GM11168 (cell line): ENCODE measurements around the gene AOAH.
"Not testable (repeated sequence)": the region's sequence is repeated elsewhere in the genome, so short reads cannot be mapped to it uniquely, and the experiment has no call there.

Source experiments
- in situ Hi-C: fragments of 300-500 bp; cut with MboI; formaldehyde crosslinking; loops from one replicate; pipeline ENCODE4 v1.12.0; 2022; ENCODE audit warnings: low sequenced_read_pairs; ENCODE audit not compliant: unreplicated experiment

Gene AOAH

GRCh38 chr7:36490419-36490830, 233.9 kb downstream of the AOAH start:
- in situ Hi-C loops, result loop anchor here (25.0 kb wide), 1 partner anchor 172 kb away; no protein-coding TSS in a partner anchor

DNA sequence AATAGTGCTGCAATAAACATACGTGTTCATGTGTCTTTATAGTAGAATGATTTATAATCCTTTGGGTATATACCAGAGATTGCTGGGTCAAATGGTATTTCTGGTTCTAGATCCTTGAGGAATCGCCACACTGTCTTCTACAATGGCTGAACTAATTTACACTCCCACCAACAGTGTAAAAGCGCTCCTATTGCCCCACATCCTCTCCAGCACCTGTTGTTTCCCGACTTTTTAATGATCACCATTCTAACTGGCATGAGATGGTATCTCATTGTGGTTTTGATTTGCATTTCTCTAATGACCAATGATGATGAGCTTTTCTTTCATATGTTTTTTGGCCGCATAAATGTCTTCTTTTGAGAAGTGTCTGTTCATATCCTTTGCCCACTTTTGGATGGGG, 235.6 kb downstream of the AOAH start:
- in situ Hi-C loops, result loop anchor here (25.0 kb wide), 1 partner anchor 174 kb away; no protein-coding TSS in a partner anchor

- in situ Hi-C loops, result loop anchor here (25.0 kb wide), 1 partner anchor 174 kb away; no protein-coding TSS in a partner anchor
Measured at GRCh38 chr7:36487756-36488336, 236.4 kb downstream of the AOAH start.

DNA sequence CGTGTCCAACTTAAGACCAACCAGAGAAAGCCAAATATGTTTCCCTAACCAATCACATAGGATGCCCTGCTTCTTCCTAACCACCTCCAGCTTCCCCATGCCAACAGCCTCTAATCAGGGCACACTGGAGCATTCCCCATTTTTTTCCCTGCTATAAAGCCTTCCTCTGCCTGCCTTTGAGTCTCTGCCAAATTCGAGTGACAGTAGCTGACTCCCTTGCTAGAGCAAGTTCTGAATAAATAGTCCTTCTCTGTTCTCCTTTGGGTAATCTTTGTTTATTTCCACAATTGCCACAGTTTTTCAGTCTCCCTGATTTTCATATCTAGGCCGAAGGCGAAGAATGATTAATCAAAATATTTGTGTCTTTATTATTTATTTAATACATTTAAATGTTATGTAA, 238.0 kb downstream of the AOAH start:
- in situ Hi-C loops, result loop anchor here (25.0 kb wide), 1 partner anchor 176 kb away; no protein-coding TSS in a partner anchor

DNA sequence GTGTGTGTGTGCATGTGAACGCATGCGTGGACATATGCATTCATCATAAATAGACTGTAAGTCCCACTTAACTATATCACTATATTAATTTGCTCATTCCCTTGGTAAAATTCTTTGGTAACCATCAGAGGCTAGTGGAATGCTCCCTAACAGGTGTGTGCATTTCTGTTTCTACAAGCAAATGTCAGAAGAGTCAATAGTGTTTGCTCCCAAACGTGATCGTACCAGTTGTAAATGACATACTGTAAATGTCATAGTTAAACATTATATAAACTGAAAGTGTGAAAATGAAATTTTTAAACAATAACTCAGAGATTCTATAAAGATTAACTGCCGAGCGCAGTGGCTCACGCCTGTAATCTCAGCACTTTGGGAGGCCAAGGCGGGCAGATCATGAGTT, 240.0 kb downstream of the AOAH start:
- in situ Hi-C loops, result loop anchor here (25.0 kb wide), 1 partner anchor 178 kb away; no protein-coding TSS in a partner anchor

DNA sequence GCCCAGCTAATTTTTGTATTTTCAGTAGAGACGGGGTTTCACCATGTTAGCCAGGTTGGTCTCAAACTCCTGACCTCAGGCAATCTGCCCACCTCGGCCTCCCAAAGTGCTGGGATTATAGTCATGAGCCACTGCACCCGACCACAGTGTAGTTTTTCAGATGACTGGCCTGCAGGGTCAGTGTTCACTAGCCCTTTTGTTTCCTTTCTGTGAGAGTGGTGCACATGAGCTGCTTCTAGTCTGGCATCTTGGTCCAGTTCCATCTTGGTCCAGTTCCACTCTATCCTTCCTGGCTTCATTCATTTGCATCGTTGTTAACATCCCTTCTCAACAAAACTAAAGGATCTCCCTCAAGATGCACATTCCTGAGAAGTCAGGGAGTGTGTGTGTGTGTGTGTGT, 240.4 kb downstream of the AOAH start:
- in situ Hi-C loops, result loop anchor here (25.0 kb wide), 1 partner anchor 178 kb away; no protein-coding TSS in a partner anchor

DNA sequence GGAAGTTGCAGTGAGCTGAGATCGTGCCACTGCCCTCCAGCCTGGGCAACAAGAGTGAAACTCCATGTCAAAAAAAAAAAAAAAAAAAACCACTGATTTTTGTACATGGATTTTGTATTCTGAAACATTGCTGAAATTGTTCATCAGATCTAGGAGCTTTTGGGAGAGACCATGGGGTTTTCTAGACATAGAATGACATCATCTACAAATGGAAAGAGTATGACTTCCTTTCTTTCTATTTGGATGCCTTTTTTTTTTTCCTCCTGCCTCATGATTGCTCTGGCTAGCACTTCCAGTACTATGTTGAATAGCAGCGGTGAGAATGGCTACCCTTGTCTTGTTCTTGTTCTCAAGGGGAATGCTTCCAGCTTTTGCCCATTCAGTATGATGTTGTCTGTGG, 245.5 kb downstream of the AOAH start:
- in situ Hi-C loops, result loop anchor here (10.0 to 25.0 kb wide), 2 partner anchors 184 to 696 kb away; no protein-coding TSS in a partner anchor

GRCh38 chr7:36475381-36475780, 248.9 kb downstream of the AOAH start:
- in situ Hi-C loops, result loop anchor here (10.0 to 25.0 kb wide), 2 partner anchors 187 to 699 kb away; no protein-coding TSS in a partner anchor

GRCh38 chr7:36475011-36475342, 249.3 kb downstream of the AOAH start:
- in situ Hi-C loops, result loop anchor here (10.0 to 25.0 kb wide), 2 partner anchors 187 to 700 kb away; no protein-coding TSS in a partner anchor

GRCh38 chr7:36474283-36475010, 249.8 kb downstream of the AOAH start:
- in situ Hi-C loops, result loop anchor here (10.0 to 25.0 kb wide), 2 partner anchors 188 to 700 kb away; no protein-coding TSS in a partner anchor

- in situ Hi-C loops, result loop anchor here (10.0 kb wide), 1 partner anchor 701 kb away; no protein-coding TSS in a partner anchor
Measured at GRCh38 chr7:36473454-36474282, 250.6 kb downstream of the AOAH start.

DNA sequence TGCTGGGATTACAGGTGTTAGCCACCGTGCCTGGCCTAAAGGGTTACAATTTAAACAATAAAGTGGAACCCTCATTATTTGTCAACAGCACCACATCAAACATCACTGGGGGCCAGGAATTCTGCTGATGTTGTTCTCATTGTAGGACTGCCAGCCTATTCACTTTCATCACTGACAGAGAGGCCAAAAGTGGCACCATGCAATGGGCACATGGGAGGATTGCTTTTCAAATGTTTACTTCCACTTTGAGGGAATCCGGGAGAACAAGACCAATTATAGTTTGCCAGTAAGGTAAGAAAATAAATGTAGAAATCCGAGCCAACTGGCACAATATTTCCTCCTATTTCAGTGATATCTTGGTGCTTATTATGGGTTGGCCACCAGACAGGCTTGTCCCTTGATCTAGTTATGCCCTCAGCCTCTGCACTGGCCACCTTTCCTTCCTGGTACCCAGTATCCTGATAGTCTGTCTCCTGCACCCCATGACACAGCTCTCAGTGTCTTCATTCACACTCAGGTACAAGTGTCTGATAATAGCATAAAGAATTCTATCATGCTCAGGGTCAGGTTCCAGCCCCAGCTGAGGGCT, 252.1 kb downstream of the AOAH start:
- in situ Hi-C loops, result loop anchor here (10.0 kb wide), 1 partner anchor 703 kb away; no protein-coding TSS in a partner anchor

DNA sequence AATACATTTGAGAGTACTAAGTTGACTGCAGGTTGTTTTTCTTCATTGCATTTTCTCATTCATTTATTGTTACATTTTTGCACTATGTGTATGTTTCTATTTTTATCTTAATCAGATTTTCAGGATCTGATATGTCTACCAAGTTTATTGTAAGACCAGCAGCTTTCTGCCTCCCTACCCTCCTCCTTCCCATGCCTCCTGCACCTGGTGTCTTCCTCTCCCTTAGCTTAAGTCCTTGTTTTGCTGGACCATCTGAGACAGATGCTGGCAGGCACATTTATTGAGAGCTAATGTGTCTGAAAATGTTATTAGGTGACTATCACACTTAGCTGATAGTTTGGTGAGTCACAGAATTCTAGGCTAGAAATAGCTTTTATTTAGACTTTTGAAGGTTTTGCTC, 255.1 kb downstream of the AOAH start:
- in situ Hi-C loops, result no loop called here

DNA sequence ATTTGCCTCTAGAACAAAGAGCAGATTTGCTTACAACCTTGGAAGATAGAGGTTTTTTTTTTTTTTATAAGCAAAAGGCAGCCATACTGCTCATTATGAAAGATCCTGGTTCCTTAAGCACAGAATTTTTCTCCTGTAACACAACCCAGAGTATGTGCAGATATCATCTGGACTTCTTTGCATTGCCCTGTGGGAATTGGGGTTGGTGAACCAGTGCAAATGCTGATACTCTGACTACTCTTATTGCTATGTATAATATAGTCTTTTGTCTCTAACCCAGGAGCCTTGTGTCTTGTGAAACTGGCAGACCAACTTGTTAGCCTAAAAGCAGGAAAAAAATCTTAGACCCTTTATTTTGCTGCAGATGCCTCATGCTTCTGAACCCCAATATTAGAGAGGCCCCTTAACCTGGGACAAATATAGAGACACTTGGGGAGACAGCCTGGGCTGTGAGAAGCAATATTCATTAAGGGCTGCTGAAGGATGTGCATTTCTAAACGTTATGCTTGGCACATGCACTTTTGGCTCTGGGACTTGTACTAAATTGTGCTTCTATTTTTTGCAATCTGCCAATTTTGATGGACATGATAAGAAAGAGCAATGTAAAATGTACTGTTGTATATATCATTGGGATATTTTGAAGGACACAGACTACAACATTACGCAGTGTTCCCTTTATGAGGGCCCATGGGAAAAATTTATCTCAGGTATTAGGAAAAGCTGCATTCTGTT, 255.8 kb downstream of the AOAH start:
- in situ Hi-C loops, result no loop called here

DNA sequence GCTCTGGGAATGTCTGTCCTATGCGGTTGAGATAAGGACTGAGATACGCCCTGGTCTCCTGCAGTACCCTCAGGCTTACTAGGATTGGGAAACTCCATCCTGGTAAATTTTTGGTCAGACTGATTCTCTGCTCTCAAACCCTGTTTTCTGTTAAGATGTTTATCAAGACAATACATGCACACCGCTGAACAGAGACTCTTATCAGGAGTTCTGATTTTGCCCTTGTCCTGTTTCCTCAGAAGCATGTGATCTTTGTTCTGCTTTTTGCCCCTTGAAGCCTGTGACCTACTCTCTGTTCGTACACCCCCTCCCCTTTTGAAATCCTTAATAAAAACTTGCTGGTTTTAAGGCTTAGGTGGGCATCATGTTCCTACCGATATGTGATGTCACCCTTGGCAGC, 258.3 kb downstream of the AOAH start:
- in situ Hi-C loops, result not testable (repeated sequence)

- in situ Hi-C loops, result no loop called here
Measured at GRCh38 chr7:36464271-36464670, 260.0 kb downstream of the AOAH start.
